Neural progenitor cell (in vitro differentiated cells): ENCODE data around the gene SAT1. TPM values are rescaled to one million over a fixed set of nuclear protein-coding genes. Genes with fewer than 3 reads are reported as not detected.
A peak's percentile ranks its signal among the peaks of the same experiment; 100 is the strongest.
"Not testable (repeated sequence)": the region's sequence is repeated elsewhere in the genome, so short reads cannot be mapped to it uniquely, and the experiment has no call there.

ENCODE experiments used
- DNase-seq: peaks from one replicate; pipeline ENCODE4 v3.0.0-alpha.2; 2016; ENCODE audit warnings: low spot score
- H2AFZ ChIP-seq: fragments of 200-600 bp; sonication (generic); replicated peaks from 2 replicates; pipeline ENCODE4 v1.6.1; 2016; ENCODE audit warnings: antibody characterized with exemption
- H3F3A ChIP-seq: fragments of 200-600 bp; sonication (generic); 2 replicates; pipeline ENCODE4 v1.6.1; 2016; ENCODE audit warnings: antibody characterized with exemption, low read depth
- H3K27ac ChIP-seq: fragments of 200-600 bp; sonication (generic); 2 replicates; pipeline ENCODE4 v1.5.1; 2016; ENCODE audit warnings: mild to moderate bottlenecking
- H3K27me3 ChIP-seq: fragments of 200-600 bp; sonication (generic); 2 replicates; pipeline ENCODE4 v1.6.1; 2016; ENCODE audit warnings: mild to moderate bottlenecking, moderate library complexity
- H3K36me3 ChIP-seq: fragments of 200-600 bp; sonication (generic); 2 replicates; pipeline ENCODE4 v1.5.1; 2016
- H3K4me1 ChIP-seq: fragments of 200-600 bp; sonication (generic); 2 replicates; pipeline ENCODE4 v1.6.1; 2016; ENCODE audit warnings: mixed run types
- H3K4me2 ChIP-seq: fragments of 200-600 bp; sonication (generic); 2 replicates; pipeline ENCODE4 v1.6.1; 2016
- H3K4me3 ChIP-seq: fragments of 200-600 bp; sonication (generic); 2 replicates; pipeline ENCODE4 v1.5.1; 2016
- H3K79me2 ChIP-seq: fragments of 200-600 bp; sonication (generic); 2 replicates; pipeline ENCODE4 v1.6.1; 2016; ENCODE audit warnings: low read depth
- H3K9ac ChIP-seq: fragments of 200-600 bp; sonication (generic); 2 replicates; pipeline ENCODE4 v1.6.1; 2016
- H3K9me3 ChIP-seq: fragments of 200-600 bp; sonication (generic); 2 replicates; pipeline ENCODE4 v1.5.1; 2016; ENCODE audit warnings: low read depth
- H4K20me1 ChIP-seq: fragments of 200-600 bp; sonication (generic); 2 replicates; pipeline ENCODE4 v1.6.1; 2016; ENCODE audit warnings: low read depth
- H3K27ac Mint-ChIP-seq: 3 replicates; pipeline ENCODE4 v1.8.0; 2021; ENCODE audit warnings: mixed read lengths
- H3K27me3 Mint-ChIP-seq: 2 replicates; pipeline ENCODE4 v1.8.0; 2022; ENCODE audit warnings: low read depth, mild to moderate bottlenecking, inconsistent platforms, moderate library complexity, mixed read lengths; ENCODE audit not compliant: insufficient read depth
- H3K36me3 Mint-ChIP-seq: 3 replicates; pipeline ENCODE4 v1.8.0; 2021; ENCODE audit warnings: mixed read lengths
- H3K4me1 Mint-ChIP-seq: 3 replicates; pipeline ENCODE4 v1.8.0; 2021; ENCODE audit warnings: mixed read lengths
- H3K4me3 Mint-ChIP-seq: 3 replicates; pipeline ENCODE4 v1.8.0; 2021; ENCODE audit warnings: mild to moderate bottlenecking, moderate library complexity, mixed read lengths
- H3K9me3 Mint-ChIP-seq: 3 replicates; pipeline ENCODE4 v1.8.0; 2020; ENCODE audit warnings: mixed read lengths
- CTCF ChIP-seq: fragments of 200-600 bp; sonication (generic); IDR thresholded peaks from 2 replicates; pipeline ENCODE4 v1.5.1; 2017; ENCODE audit warnings: antibody characterized with exemption, mild to moderate bottlenecking
- EZH2 ChIP-seq: fragments of 200-600 bp; sonication (generic); IDR thresholded peaks from 2 replicates; pipeline ENCODE4 v1.6.1; 2017; ENCODE audit warnings: antibody characterized with exemption, mild to moderate bottlenecking, moderate library complexity
- EZH2phosphoT487 ChIP-seq: fragments of 200-600 bp; sonication (generic); IDR thresholded peaks from 2 replicates; pipeline ENCODE4 v1.6.1; 2017; ENCODE audit warnings: antibody characterized with exemption
- total RNA-seq: library from RNA; depleted of rRNA; stranded (reverse); fragments of >200 nt; gene quantifications from 2 replicates; pipeline ENCODE4 v1.2.3, GENCODE V29; 2015; ENCODE audit warnings: low replicate concordance

SAT1 gene
- total RNA-seq, 1 donor from 2014 or later: 168 TPM

GRCh38 chrX:23766650-23767551, 16.1 kb upstream of the SAT1 start:
- Histone ChIP-seq H3F3A (no peaks in the 10 kb centered on the region), H3K9me3 (no peaks in the 10 kb centered on the region), H3K79me2 (no peaks in the 10 kb centered on the region), H3K9ac (no peak overlapping the region), H3K27me3 (no peaks in the 10 kb centered on the region), H3K36me3 (no peaks in the 10 kb centered on the region), H3K27ac (no peak overlapping the region), H4K20me1 (no peaks in the 10 kb centered on the region), H2AFZ (no peak overlapping the region), H3K4me2 (no peak overlapping the region), H3K4me1 (no peaks in the 10 kb centered on the region), H3K4me3 (no peak overlapping the region)
- peaks cover 8% of the 10 kb centered on the region for H3K9me3 Mint-ChIP-seq
- H3K4me1 Mint-ChIP-seq: peaks cover 6% of the 10 kb centered on the region
- H3K27ac Mint-ChIP-seq: no peak overlapping the region
- no peak overlapping the region for H3K4me3 Mint-ChIP-seq
- peaks cover 2% of the 10 kb centered on the region for H3K27me3 Mint-ChIP-seq
- TF ChIP-seq EZH2: no peak
- no peak for TF ChIP-seq EZH2phosphoT487
- no peak for TF ChIP-seq CTCF
- DNase-seq: no peak
- H3K36me3 Mint-ChIP-seq: no peaks in the 10 kb centered on the region

GRCh38 chrX:23770142-23770541, 12.8 kb upstream of the SAT1 start:
- peaks cover 2% of the 10 kb centered on the region for H3K27me3 Mint-ChIP-seq
- H3K4me3 Mint-ChIP-seq: no peak overlapping the region
- Histone ChIP-seq H3K36me3 (no peaks in the 10 kb centered on the region), H3K9me3 (no peaks in the 10 kb centered on the region), H2AFZ (no peak overlapping the region), H3K9ac (no peak overlapping the region), H3K4me3 (no peak overlapping the region), H3K4me1 (no peaks in the 10 kb centered on the region), H4K20me1 (no peaks in the 10 kb centered on the region), H3K27me3 (no peaks in the 10 kb centered on the region), H3F3A (no peaks in the 10 kb centered on the region), H3K79me2 (no peaks in the 10 kb centered on the region), H3K4me2 (no peak overlapping the region), H3K27ac (no peak overlapping the region)
- TF ChIP-seq EZH2 (no peak), EZH2phosphoT487 (no peak), CTCF (no peak)
- H3K36me3 Mint-ChIP-seq: peaks cover 2% of the 10 kb centered on the region
- H3K27ac Mint-ChIP-seq: no peak overlapping the region
- peaks cover 3% of the 10 kb centered on the region for H3K4me1 Mint-ChIP-seq
- peaks cover 6% of the 10 kb centered on the region for H3K9me3 Mint-ChIP-seq
- no peak for DNase-seq

GRCh38 chrX:23771086-23771485, 11.9 kb upstream of the SAT1 start:
- H3K4me1 Mint-ChIP-seq, H3K36me3 Mint-ChIP-seq, H3K9me3 Mint-ChIP-seq: not testable (repeated sequence)

GRCh38 chrX:23773601-23774175, 9.3 kb upstream of the SAT1 start:
- Histone ChIP-seq H3K9me3 (no peaks in the 10 kb centered on the region), H2AFZ (no peak overlapping the region), H3K9ac (no peak overlapping the region), H3K36me3 (no peaks in the 10 kb centered on the region), H3K27ac (no peak overlapping the region), H3K27me3 (no peaks in the 10 kb centered on the region), H3K4me2 (no peak overlapping the region), H3K79me2 (no peaks in the 10 kb centered on the region), H3F3A (no peaks in the 10 kb centered on the region), H3K4me3 (no peak overlapping the region), H4K20me1 (no peaks in the 10 kb centered on the region), H3K4me1 (no peaks in the 10 kb centered on the region)
- Mint-ChIP-seq H3K27me3 (peaks cover 2% of the 10 kb centered on the region), H3K4me3 (no peak overlapping the region), H3K9me3 (no peaks in the 10 kb centered on the region), H3K4me1 (no peaks in the 10 kb centered on the region), H3K36me3 (peaks cover 2% of the 10 kb centered on the region), H3K27ac (no peak overlapping the region)
- no peak for DNase-seq
- TF ChIP-seq EZH2: no peak
- TF ChIP-seq EZH2phosphoT487: no peak
- no peak for TF ChIP-seq CTCF

More at GRCh38 chrX:23771086-23771485, 11.9 kb upstream of the SAT1 start:
- not testable (repeated sequence) for H3K27me3 Mint-ChIP-seq, H3K79me2 ChIP-seq, H3K4me3 ChIP-seq, H3K36me3 ChIP-seq, H3K27me3 ChIP-seq, H3K9me3 ChIP-seq, DNase-seq, H3K4me1 ChIP-seq, H4K20me1 ChIP-seq, H3F3A ChIP-seq, H3K9ac ChIP-seq, H3K4me3 Mint-ChIP-seq, H3K4me2 ChIP-seq, H2AFZ ChIP-seq, H3K27ac ChIP-seq
- H3K27ac Mint-ChIP-seq: peak overlapping the region; percentile 21
